K562 (cell line): Measurements from ENCODE around the gene EXOC2. TPM values are rescaled to one million over a fixed set of nuclear protein-coding genes. Genes with fewer than 3 reads are reported as not detected.

Experiments used
- CBFA2T2 ChIP-seq: fragments of 450-650 bp; conservative IDR thresholded peaks from 2 replicates; pipeline ENCODE4 v1.6.1; 2017; ENCODE audit warnings: mild to moderate bottlenecking
- DMBX1 ChIP-seq: fragments of 250-450 bp; sonication (Bioruptor Pico); IDR thresholded peaks from 2 replicates; pipeline ENCODE4 v1.8.0; 2022; ENCODE audit warnings: inconsistent platforms, mild to moderate bottlenecking, moderate library complexity, borderline replicate concordance
- FOXA3 ChIP-seq, 2 experiments: fragments of 450-650 bp in 1 of 2; sonication (generic) in 1 of 2; formaldehyde crosslinking; IDR thresholded peaks in 1 of 2; conservative IDR thresholded peaks in 1 of 2; 2 replicates each; pipeline versions ENCODE4 v1.4.0 to v1.8.0; 2020 to 2022; ENCODE audit warnings: mild to moderate bottlenecking in 2 of 2, missing genetic modification reagents in 1 of 2
- FOXK2 ChIP-seq, 2 experiments: fragments of 450-650 bp; IDR thresholded peaks in 1 of 2; conservative IDR thresholded peaks in 1 of 2; 2 replicates each; pipeline ENCODE4 v1.6.1; 2016; ENCODE audit warnings: low read depth in 2 of 2, mild to moderate bottlenecking in 1 of 2
- HBP1 ChIP-seq: fragments of 450-650 bp; formaldehyde crosslinking; IDR thresholded peaks from 2 replicates; pipeline ENCODE4 v1.4.0; 2022; ENCODE audit warnings: missing genetic modification characterization
- HDAC1 ChIP-seq, 2 experiments: fragments of 450-650 bp; IDR thresholded peaks; 2 replicates each; pipeline ENCODE4 v1.6.1; 2016 to 2017; ENCODE audit warnings: inconsistent platforms in 1 of 2, mild to moderate bottlenecking in 1 of 2, moderate library complexity in 1 of 2
- HES1 ChIP-seq: fragments of 450-650 bp; IDR thresholded peaks from 2 replicates; pipeline ENCODE4 v1.6.1; 2016; ENCODE audit warnings: low read depth, mild to moderate bottlenecking, moderate library complexity
- JUND ChIP-seq, 2 experiments: IDR thresholded peaks; 2 replicates in 1 of 2; 3 replicates in 1 of 2; pipeline ENCODE4 v1.6.1; 2011; ENCODE audit warnings: borderline replicate concordance in 2 of 2, low read depth in 2 of 2, low read length in 2 of 2, improper control_type of control experiment in 1 of 2, missing biosample characterization in 1 of 2, missing genetic modification characterization in 1 of 2, missing genetic modification reagents in 1 of 2
- KDM1A ChIP-seq, 2 experiments: fragments of 450-650 bp; IDR thresholded peaks; 2 replicates each; pipeline ENCODE4 v1.6.1; 2016; ENCODE audit warnings: mild to moderate bottlenecking in 2 of 2
- LEF1 ChIP-seq: fragments of 450-650 bp; IDR thresholded peaks from 2 replicates; pipeline ENCODE4 v1.6.1; 2016; ENCODE audit warnings: mild to moderate bottlenecking
- MCM7 ChIP-seq, 2 experiments: fragments of 450-650 bp; IDR thresholded peaks; 2 replicates each; pipeline ENCODE4 v1.6.1; 2016 to 2018
- NR2C2 ChIP-seq, 2 experiments: fragments of 200-800 bp in 1 of 2; sonication (Bioruptor generic) in 1 of 2; sonication (generic) in 1 of 2; formaldehyde crosslinking in 1 of 2; IDR thresholded peaks; 2 replicates each; pipeline versions ENCODE4 v1.6.1 to v1.8.0; 2016 to 2022; ENCODE audit warnings: mild to moderate bottlenecking in 1 of 2, missing compliant biosample characterization in 1 of 2, missing genetic modification characterization in 1 of 2, missing genetic modification reagents in 1 of 2
- POLR2AphosphoS5 ChIP-seq: IDR thresholded peaks from 2 replicates; pipeline ENCODE4 v1.6.1; 2011; ENCODE audit warnings: mild to moderate bottlenecking, low read depth, low read length, moderate library complexity; ENCODE audit not compliant: control insufficient read depth, insufficient read depth
- POLR2H ChIP-seq: IDR thresholded peaks from 2 replicates; pipeline ENCODE4 v1.6.1; 2016; ENCODE audit warnings: missing genetic modification characterization, low read depth, mild to moderate bottlenecking, control low read depth, missing compliant biosample characterization, moderate library complexity
- RREB1 ChIP-seq: fragments of 250-450 bp; sonication (Bioruptor Pico); IDR thresholded peaks from 2 replicates; pipeline ENCODE4 v1.4.0; 2020
- SOX6 ChIP-seq: fragments of 450-650 bp; IDR thresholded peaks from 2 replicates; pipeline ENCODE4 v1.6.1; 2014; ENCODE audit warnings: mild to moderate bottlenecking
- TEAD1 ChIP-seq, 2 experiments: fragments of 450-650 bp in 1 of 2; sonication (generic) in 1 of 2; formaldehyde crosslinking; IDR thresholded peaks; 2 replicates each; pipeline versions ENCODE4 v1.4.0 to v1.8.0; 2020 to 2022; ENCODE audit warnings: mild to moderate bottlenecking in 2 of 2, missing genetic modification reagents in 1 of 2
- TRIM24 ChIP-seq, 2 experiments: fragments of 450-650 bp; IDR thresholded peaks; 2 replicates each; pipeline ENCODE4 v1.6.1; 2016
- polyA plus RNA-seq, 8 experiments: library from polyadenylated mRNA; depleted of rRNA in 4 of 8; stranded (reverse) in 5 of 8; unstranded in 3 of 8; fragments of >200 nt; fragmentation: Nextera tagmentation in 2 of 8; fragmentation: Illumina TruSeq in 1 of 8; extraction: Ambion mirVana in 2 of 8; extraction: Trizol in 1 of 8; gene quantifications; 2 replicates each; pipeline versions ENCODE4 v1.2.1 to v1.2.3, GENCODE V29; 2011 to 2014; ENCODE audit warnings: inconsistent platforms in 1 of 8, missing spikeins in 1 of 8
- total RNA-seq, 7 experiments: library from RNA; depleted of rRNA in 6 of 7; stranded (reverse); fragments of >200 nt in 6 of 7; fragmentation: Illumina TruSeq in 2 of 7; extraction: Trizol in 2 of 7; gene quantifications; 2 replicates each; pipeline versions ENCODE4 v1.2.1 to v1.2.3, GENCODE V29; 2011 to 2021; ENCODE audit warnings: low replicate concordance in 1 of 7

EXOC2 gene
- total and polyA plus RNA-seq, 9 of the 15 experiments (the other 6 are each of a cell fraction or from before 2014, with no cell fraction given) = 12.2 to 30.2 (median 24.2) TPM

DNA sequence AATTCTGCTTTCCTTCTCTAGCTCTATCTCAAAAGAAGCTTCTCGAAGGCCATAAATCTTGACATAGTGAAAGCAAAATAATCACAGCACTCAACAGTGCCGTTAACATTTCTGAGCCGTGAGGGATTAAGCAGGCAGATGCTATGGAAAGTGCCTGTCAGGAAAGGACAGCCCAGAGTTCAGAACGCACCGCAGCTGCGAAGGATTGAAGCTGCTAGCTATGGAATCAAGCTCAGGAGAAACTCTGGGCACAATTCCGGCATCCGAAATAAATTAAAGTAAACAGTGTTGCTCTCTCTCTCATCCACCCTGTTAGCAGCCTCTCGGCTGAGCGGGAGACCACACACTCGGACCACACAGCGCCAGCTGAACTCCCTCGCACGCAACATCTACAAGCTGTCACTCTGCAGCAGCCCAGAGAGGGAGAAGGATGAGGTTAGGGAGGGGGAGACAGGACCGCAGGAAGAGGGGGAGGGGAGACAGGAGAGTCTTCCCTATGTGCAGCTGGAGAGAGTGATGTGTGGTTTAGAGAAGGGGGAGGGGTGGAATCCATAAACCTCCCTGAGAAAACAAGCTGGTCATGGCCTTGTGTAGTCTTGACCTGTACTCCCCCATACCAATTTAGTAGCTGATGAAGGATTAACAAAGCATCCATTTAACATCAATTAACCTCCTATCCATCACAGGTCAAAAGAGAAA is 9.0 kb downstream of the EXOC2 start (continued):
- no peak for TF ChIP-seq NR2C2 (CRISPR knock-in tag; IDR thresholded peaks at IDR 0.05)
- TF ChIP-seq NR2C2 (tag; IDR thresholded peaks at IDR 0.05) = 0 out of 2 replicates have a peak, but pooled peaks have one; percentile 17
- 0 out of 4 replicates have a peak, but pooled peaks of 1 of the 2 experiments have one; percentile 14 for TF ChIP-seq TEAD1 (CRISPR knock-in tag; IDR thresholded peaks at IDR 0.05)
- TF ChIP-seq FOXK2 (conservative IDR thresholded peaks at IDR 0.05 in 1 of 2, IDR thresholded peaks at IDR 0.05 in 1 of 2; ENCODE audit: low read depth in 2 of 2) = peak; percentile 27 to 41; a peak in 1 of 4 replicates
- TF ChIP-seq KDM1A (IDR thresholded peaks at IDR 0.05) = peak; percentile 85 to 90
- peak; percentile 2; the same call in 1 of the 2 replicates for TF ChIP-seq JUND (IDR thresholded peaks at IDR 0.05; ENCODE audit: borderline replicate concordance, low read depth, low read length)
- TF ChIP-seq JUND (tag; IDR thresholded peaks at IDR 0.05; ENCODE audit: borderline replicate concordance, low read depth, low read length) = no peak; the same call in 2 of the 3 replicates
- TF ChIP-seq MCM7 (IDR thresholded peaks at IDR 0.05) = no peak
- TF ChIP-seq SOX6 = peak; percentile 46
- TF ChIP-seq HBP1 (CRISPR knock-in tag) = peak; percentile 12; the same call in 1 of the 2 replicates
- peak; percentile 65; the same call in 1 of the 2 replicates for TF ChIP-seq RREB1 (CRISPR knock-in tag)
- 0 out of 2 replicates have a peak, but pooled peaks have one; percentile 28 for TF ChIP-seq HES1
- TF ChIP-seq POLR2AphosphoS5 = no peak
- peak in 1 of 2 experiments; percentile 55; a peak in 1 of 4 replicates for TF ChIP-seq TRIM24 (IDR thresholded peaks at IDR 0.05)
- peak; percentile 48; the same call in 1 of the 2 replicates for TF ChIP-seq LEF1
- TF ChIP-seq POLR2H = no peak
- TF ChIP-seq CBFA2T2 = peak; percentile 61
- peak; percentile 44; the same call in 1 of the 2 replicates for TF ChIP-seq DMBX1 (CRISPR knock-in tag)
- TF ChIP-seq HDAC1 (IDR thresholded peaks at IDR 0.05) = peak in 1 of 2 experiments; percentile 87; a peak in 2 of 4 replicates
- TF ChIP-seq FOXA3 (CRISPR knock-in tag; conservative IDR thresholded peaks at IDR 0.05 in 1 of 2, IDR thresholded peaks at IDR 0.05 in 1 of 2) = peak in 1 of 2 experiments; percentile 39; a peak in 1 of 4 replicates
